HFF-Myc (cell line): ENCODE measurements around the gene SLAMF8.

Source experiments
- DNase-seq: peaks from one replicate; pipeline ENCODE4 v3.0.0-alpha.2; 2011; ENCODE audit warnings: low read depth; ENCODE audit errors: extremely low read depth
- H3K4me3 ChIP-seq: replicated peaks from 2 replicates; pipeline ENCODE4 v1.5.1; 2011; ENCODE audit warnings: low read depth, mild to moderate bottlenecking, control low read depth, low read length
- CTCF ChIP-seq: IDR thresholded peaks from 2 replicates; pipeline ENCODE4 v1.5.1; 2012; ENCODE audit warnings: mild to moderate bottlenecking, low read depth, low read length, control low read depth; ENCODE audit errors: missing control alignments

The SLAMF8 gene

GRCh38 chr1:159845751-159846629 is 19.3 kb downstream of the SLAMF8 start:
- no peak overlapping the region for H3K4me3 ChIP-seq
- TF ChIP-seq CTCF, result no peak
- no peak for DNase-seq

- no peak overlapping the region for H3K4me3 ChIP-seq
- no peak for TF ChIP-seq CTCF
- DNase-seq, result no peak
Measured at GRCh38 chr1:159847231-159847630, 20.6 kb downstream of the SLAMF8 start.

GRCh38 chr1:159848326-159848725 is 21.7 kb downstream of the SLAMF8 start:
- no peak for TF ChIP-seq CTCF
- H3K4me3 ChIP-seq, result no peak overlapping the region
- DNase-seq, result no peak

- DNase-seq, result no peak
- TF ChIP-seq CTCF, result no peak
- H3K4me3 ChIP-seq, result no peak overlapping the region
Measured at GRCh38 chr1:159849626-159850366, 23.1 kb downstream of the SLAMF8 start.

- no peak for TF ChIP-seq CTCF
- no peak for DNase-seq
- no peak overlapping the region for H3K4me3 ChIP-seq
Measured at GRCh38 chr1:159851407-159851806, 24.7 kb downstream of the SLAMF8 start.

GRCh38 chr1:159853417-159854115 is 26.9 kb downstream of the SLAMF8 start:
- DNase-seq, result no peak
- peak overlapping the region; percentile 46 for H3K4me3 ChIP-seq
- TF ChIP-seq CTCF, result no peak
